GM12878 (cell line): ENCODE measurements around the gene IVD.

Experiments
- CEBPB ChIP-seq, 2 experiments: fragments of 150-350 bp in 1 of 2; IDR thresholded peaks; 2 replicates each; pipeline ENCODE4 v1.6.1; 2012 to 2014; ENCODE audit warnings: low read depth in 2 of 2, low read length in 2 of 2, borderline replicate concordance in 1 of 2, inconsistent platforms in 1 of 2
- CTCF ChIP-seq, 3 experiments: IDR thresholded peaks in 2 of 3; conservative IDR thresholded peaks in 1 of 3; 2 replicates each; pipeline ENCODE4 v1.5.1; 2011; ENCODE audit warnings: low read depth in 3 of 3, low read length in 3 of 3, mild to moderate bottlenecking in 3 of 3, control low read depth in 2 of 3, moderate library complexity in 2 of 3, inconsistent platforms in 1 of 3, mixed read lengths in 1 of 3; ENCODE audit not compliant: control insufficient read depth in 2 of 3, insufficient read depth in 1 of 3; ENCODE audit errors: extremely low read depth in 1 of 3
- IKZF1 ChIP-seq: fragments of 450-650 bp; conservative IDR thresholded peaks from 2 replicates; pipeline ENCODE4 v1.6.1; 2017; ENCODE audit warnings: antibody characterized with exemption, mild to moderate bottlenecking
- MYC ChIP-seq: IDR thresholded peaks from 2 replicates; pipeline ENCODE4 v1.6.1; 2011; ENCODE audit warnings: mild to moderate bottlenecking, low read length, moderate library complexity, inconsistent platforms; ENCODE audit not compliant: insufficient read depth, insufficient replicate concordance, insufficient read length, severe bottlenecking
- NFYB ChIP-seq: IDR thresholded peaks from 2 replicates; pipeline ENCODE4 v1.6.1; 2011; ENCODE audit warnings: low read depth, mild to moderate bottlenecking, low read length, improper control_type of control experiment, moderate library complexity; ENCODE audit not compliant: insufficient read depth
- REST ChIP-seq: IDR thresholded peaks from 2 replicates; pipeline ENCODE4 v1.6.1; 2012; ENCODE audit warnings: mild to moderate bottlenecking, low read depth, low read length
- SMC3 ChIP-seq: IDR thresholded peaks from 2 replicates; pipeline ENCODE4 v1.6.1; 2011; ENCODE audit warnings: low read length, improper control_type of control experiment, borderline replicate concordance

- TF ChIP-seq CEBPB (IDR thresholded peaks at IDR 0.05; ENCODE audit: borderline replicate concordance in 1 of 2, low read depth in 2 of 2, low read length in 2 of 2) (no peak), IKZF1 (no peak), MYC (no peak), CTCF (IDR thresholded peaks at IDR 0.05 in 2 of 3, conservative IDR thresholded peaks at IDR 0.05 in 1 of 3; ENCODE audit: control insufficient read depth in 2 of 3, extremely low read depth in 1 of 3, insufficient read depth in 1 of 3, low read depth in 3 of 3, low read length in 3 of 3) (no peak), NFYB (no peak), REST (no peak), SMC3 (no peak)
These were observed 44.5 kb downstream of the IVD start for GRCh38 chr15:40450047-40450446.
